DOHH2 (cell line): ENCODE data around the gene ARX.

Source experiments
- CTCF ChIP-seq: fragments of 200-600 bp; sonication (generic); IDR thresholded peaks from one replicate; pipeline ENCODE4 v1.5.1; 2014; ENCODE audit warnings: antibody characterized with exemption, mild to moderate bottlenecking, low read depth, low read length; ENCODE audit not compliant: poor library complexity, severe bottlenecking
- EZH2phosphoT487 ChIP-seq: fragments of 200-600 bp; sonication (generic); IDR thresholded peaks from 2 replicates; pipeline ENCODE4 v1.6.1; 2017; ENCODE audit warnings: borderline replicate concordance, mild to moderate bottlenecking, antibody characterized with exemption, low read length, moderate library complexity, mixed read lengths

DNA sequence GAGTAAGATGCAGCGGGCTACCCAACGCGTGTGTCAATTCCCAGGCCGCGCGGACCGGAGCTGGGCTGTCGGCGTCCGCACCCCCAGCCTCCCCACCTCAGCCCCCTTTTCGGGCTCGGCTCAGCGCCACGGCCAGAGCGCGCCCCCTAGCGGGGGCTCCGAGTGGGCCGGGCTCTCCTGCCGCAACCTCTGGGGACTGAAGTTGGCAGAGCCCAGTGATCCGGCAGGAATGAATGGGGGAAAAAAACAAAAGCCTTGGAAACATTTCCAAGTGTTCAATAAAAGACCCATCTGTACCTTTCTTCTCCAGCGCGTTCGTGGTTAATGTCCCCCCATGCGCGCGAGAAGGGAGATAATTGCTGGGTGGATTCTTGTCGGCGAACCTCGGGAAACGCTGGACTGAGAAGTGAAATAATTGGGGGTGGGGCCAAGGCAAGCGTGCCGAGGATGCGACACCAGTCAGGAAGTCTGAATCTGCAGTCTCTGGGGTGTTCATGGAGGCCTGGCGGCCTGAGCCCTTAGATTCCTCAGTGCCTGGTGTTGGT is 5.2 kb upstream of the ARX start:
- TF ChIP-seq CTCF: peak; percentile 65
- TF ChIP-seq EZH2phosphoT487: no peak
